PC-3 (cell line): ENCODE measurements around the gene NRIP2. TPM values are rescaled to one million over a fixed set of nuclear protein-coding genes. Genes with fewer than 3 reads are reported as not detected.

ENCODE experiments used
- ATAC-seq: fragments of 200-7000 bp; cut with Tn5 transposase; 2 replicates; pipeline ENCODE4 v1.9.1; 2020; ENCODE audit warnings: mild to moderate bottlenecking, moderate library complexity
- BruUV-seq: library from RNA; stranded (reverse); fragments of 400-500 nt; replicated peaks from 2 replicates; lab custom pipeline; 2021; lab: Mats Ljungman, UMichigan
- CTCF ChIA-PET: fragments of 300-600 bp; sonication (Branson Sonifier 250); formaldehyde crosslinking; loops from one replicate; lab custom pipeline; 2022; ENCODE audit warnings: antibody characterized with exemption; lab: Charles Lee
- POLR2A ChIA-PET: fragments of 300-600 bp; sonication (Branson Sonifier 250); formaldehyde crosslinking; loops from one replicate; lab custom pipeline; 2022; ENCODE audit warnings: antibody characterized with exemption; ENCODE audit not compliant: unreplicated experiment; lab: Charles Lee
- DNase-seq: peaks from one replicate; pipeline ENCODE4 v3.0.0-alpha.2; 2015
- H2AFZ ChIP-seq: fragments of 300-600 bp; sonication (generic); 2 replicates; pipeline ENCODE4 v1.6.0; 2016; ENCODE audit warnings: antibody characterized with exemption, low read length
- H3F3A ChIP-seq: fragments of 300-600 bp; sonication (generic); one replicate; pipeline ENCODE4 v1.6.0; 2017; ENCODE audit warnings: antibody characterized with exemption, low read length, control low read depth, mild to moderate bottlenecking; ENCODE audit not compliant: unreplicated experiment
- H3K27ac ChIP-seq: fragments of 300-600 bp; sonication (generic); 2 replicates; pipeline ENCODE4 v1.5.1; 2016; ENCODE audit warnings: mild to moderate bottlenecking, low read length
- H3K27me3 ChIP-seq: fragments of 300-600 bp; sonication (generic); 2 replicates; pipeline ENCODE4 v1.6.1; 2016; ENCODE audit warnings: low read length, mixed read lengths
- H3K36me3 ChIP-seq: fragments of 300-600 bp; sonication (generic); 2 replicates; pipeline ENCODE4 v1.6.1; 2016; ENCODE audit warnings: low read depth, mixed run types, low read length, mixed read lengths
- H3K4me1 ChIP-seq: fragments of 300-600 bp; sonication (generic); 2 replicates; pipeline ENCODE4 v1.5.1; 2016; ENCODE audit warnings: low read length; ENCODE audit not compliant: insufficient read depth
- H3K4me2 ChIP-seq: fragments of 300-600 bp; sonication (generic); 2 replicates; pipeline ENCODE4 v1.6.0; 2016; ENCODE audit warnings: low read length
- H3K4me3 ChIP-seq: fragments of 300-600 bp; sonication (generic); 2 replicates; pipeline ENCODE4 v1.5.1; 2016; ENCODE audit warnings: mild to moderate bottlenecking, low read length, mixed read lengths
- H3K79me2 ChIP-seq: fragments of 300-600 bp; sonication (generic); 2 replicates; pipeline ENCODE4 v1.6.1; 2017; ENCODE audit warnings: low read length, mixed read lengths
- H3K9ac ChIP-seq: fragments of 300-600 bp; sonication (generic); 2 replicates; pipeline ENCODE4 v1.6.0; 2016; ENCODE audit warnings: mild to moderate bottlenecking, low read length
- H3K9me2 ChIP-seq: fragments of 300-600 bp; sonication (generic); replicated peaks from 2 replicates; pipeline ENCODE4 v1.6.1; 2016; ENCODE audit warnings: mixed run types, low read length, mixed read lengths
- H3K9me3 ChIP-seq: fragments of 300-600 bp; sonication (generic); 2 replicates; pipeline ENCODE4 v1.6.1; 2016; ENCODE audit warnings: low read length, mixed read lengths
- H4K20me1 ChIP-seq: fragments of 300-600 bp; sonication (generic); 2 replicates; pipeline ENCODE4 v1.6.1; 2016; ENCODE audit warnings: low read length, mixed read lengths
- EZH2 ChIP-seq: fragments of 300-600 bp; sonication (generic); IDR thresholded peaks from one replicate; pipeline ENCODE4 v1.6.1; 2017; ENCODE audit warnings: antibody characterized with exemption, mild to moderate bottlenecking, low read length; ENCODE audit not compliant: unreplicated experiment
- EZH2phosphoT487 ChIP-seq: fragments of 300-600 bp; sonication (generic); IDR thresholded peaks from 2 replicates; pipeline ENCODE4 v1.6.1; 2018; ENCODE audit warnings: mild to moderate bottlenecking, antibody characterized with exemption, low read length, borderline replicate concordance
- intact Hi-C: fragments of 100-400 bp; cut with micrococcal nuclease; formaldehyde crosslinking; loops from 2 replicates; pipeline ENCODE4 v1.9.0; 2023
- total RNA-seq: library from RNA; depleted of rRNA; stranded (reverse); fragments of >200 nt; gene quantifications from 2 replicates; pipeline ENCODE4 v1.2.3, GENCODE V29; 2014
- TF ChIP-seq, protein P1 (sequence below): fragments of 300-600 bp; sonication (generic); conservative IDR thresholded peaks from 2 replicates; pipeline ENCODE4 v1.5.1; 2017; ENCODE audit warnings: antibody characterized with exemption, low read depth, mild to moderate bottlenecking, low read length

NRIP2 gene
- total RNA-seq, 1 experiment from 2014 or later: not detected

DNA sequence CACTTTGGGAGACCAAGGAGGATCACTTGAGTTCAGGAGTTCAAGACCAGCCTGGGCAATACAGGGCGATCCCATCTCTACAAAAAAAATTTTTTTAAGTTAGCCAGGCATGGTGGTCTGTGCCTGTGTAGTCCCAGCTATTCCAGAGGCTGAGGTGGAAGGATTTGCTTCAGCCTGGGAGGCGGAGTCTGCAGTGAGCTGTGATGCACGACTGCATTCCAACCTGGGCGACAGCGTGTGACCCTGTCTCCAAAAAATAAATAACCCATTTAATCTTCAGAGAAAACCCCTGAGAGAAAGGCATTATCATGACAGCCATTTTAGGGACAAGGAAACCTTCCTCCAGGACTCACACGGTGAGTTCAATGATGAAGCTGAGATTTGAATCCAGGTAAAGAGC, 43.7 kb downstream of the NRIP2 start:
- peaks cover 6% of the 10 kb centered on the region; the same call in 1 of the 2 replicates for H3K4me1 ChIP-seq
- peaks cover 6% of the 10 kb centered on the region for H3K79me2 ChIP-seq
- no peaks in the 10 kb centered on the region for H3K36me3 ChIP-seq
- H3K4me3 ChIP-seq: no peak overlapping the region
- BruUV-seq: no TSS peak
- no peak overlapping the region for H3K9ac ChIP-seq
- DNase-seq (no peak), ATAC-seq (no peak)
- no peak overlapping the region for H2AFZ ChIP-seq
- H3K27me3 ChIP-seq: no peaks in the 10 kb centered on the region
- no peak for TF ChIP-seq EZH2
- TF ChIP-seq, protein P1, sequence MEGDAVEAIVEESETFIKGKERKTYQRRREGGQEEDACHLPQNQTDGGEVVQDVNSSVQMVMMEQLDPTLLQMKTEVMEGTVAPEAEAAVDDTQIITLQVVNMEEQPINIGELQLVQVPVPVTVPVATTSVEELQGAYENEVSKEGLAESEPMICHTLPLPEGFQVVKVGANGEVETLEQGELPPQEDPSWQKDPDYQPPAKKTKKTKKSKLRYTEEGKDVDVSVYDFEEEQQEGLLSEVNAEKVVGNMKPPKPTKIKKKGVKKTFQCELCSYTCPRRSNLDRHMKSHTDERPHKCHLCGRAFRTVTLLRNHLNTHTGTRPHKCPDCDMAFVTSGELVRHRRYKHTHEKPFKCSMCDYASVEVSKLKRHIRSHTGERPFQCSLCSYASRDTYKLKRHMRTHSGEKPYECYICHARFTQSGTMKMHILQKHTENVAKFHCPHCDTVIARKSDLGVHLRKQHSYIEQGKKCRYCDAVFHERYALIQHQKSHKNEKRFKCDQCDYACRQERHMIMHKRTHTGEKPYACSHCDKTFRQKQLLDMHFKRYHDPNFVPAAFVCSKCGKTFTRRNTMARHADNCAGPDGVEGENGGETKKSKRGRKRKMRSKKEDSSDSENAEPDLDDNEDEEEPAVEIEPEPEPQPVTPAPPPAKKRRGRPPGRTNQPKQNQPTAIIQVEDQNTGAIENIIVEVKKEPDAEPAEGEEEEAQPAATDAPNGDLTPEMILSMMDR: no peak
- no peak for TF ChIP-seq EZH2phosphoT487
- ChIA-PET CTCF (no interaction called here), POLR2A (no interaction called here)
- H3K9me2 ChIP-seq: no peaks in the 10 kb centered on the region
- H3K27ac ChIP-seq: no peak overlapping the region
- no peaks in the 10 kb centered on the region for H3K9me3 ChIP-seq
- intact Hi-C loops: no loop called here
- no peak overlapping the region for H3K4me2 ChIP-seq
- no peaks in the 10 kb centered on the region for H3F3A ChIP-seq
- peaks cover 3% of the 10 kb centered on the region for H4K20me1 ChIP-seq

DNA sequence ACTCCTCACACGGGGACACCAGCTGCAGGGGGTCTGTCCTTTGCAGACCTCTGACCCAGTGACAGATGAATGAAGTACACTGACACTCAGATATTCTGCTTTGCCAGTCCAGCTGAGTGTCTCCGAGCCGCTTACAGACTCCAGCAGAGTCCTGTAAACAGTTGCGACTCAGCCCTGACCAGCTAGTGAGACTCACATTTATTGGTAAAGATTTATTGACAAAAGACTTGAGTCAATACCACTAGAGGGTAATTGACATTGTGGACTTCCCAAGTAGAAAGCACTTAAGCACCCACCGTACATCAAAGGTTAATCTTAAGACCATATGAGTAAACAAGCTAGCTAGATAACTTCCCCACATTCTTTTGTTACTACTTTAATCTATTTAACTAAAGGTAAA, 49.8 kb downstream of the NRIP2 start:
- BruUV-seq: no TSS peak
- intact Hi-C loops: no loop called here
- Histone ChIP-seq H3K9me2 (no peaks in the 10 kb centered on the region), H3K9ac (no peak overlapping the region), H2AFZ (no peak overlapping the region), H3K4me2 (no peak overlapping the region), H3K36me3 (no peaks in the 10 kb centered on the region), H3K4me1 (peaks cover 5% of the 10 kb centered on the region; the same call in 1 of the 2 replicates), H3K9me3 (no peaks in the 10 kb centered on the region), H3K79me2 (no peaks in the 10 kb centered on the region), H3K27ac (no peak overlapping the region), H3F3A (no peaks in the 10 kb centered on the region), H3K27me3 (peaks cover 37% of the 10 kb centered on the region), H4K20me1 (no peaks in the 10 kb centered on the region), H3K4me3 (no peak overlapping the region)
- DNase-seq (peak; percentile 41), ATAC-seq (peak; percentile 66)
- TF ChIP-seq EZH2phosphoT487: no peak
- TF ChIP-seq EZH2: no peak
- TF ChIP-seq, protein P1: no peak
- POLR2A ChIA-PET: no interaction called here
- CTCF ChIA-PET: no interaction called here

GRCh38 chr12:2783936-2784600, 50.8 kb downstream of the NRIP2 start:
- peak; percentile 59 for DNase-seq
- no peaks in the 10 kb centered on the region for H3K79me2 ChIP-seq

More at GRCh38 chr12:2783936-2784600, 50.8 kb downstream of the NRIP2 start:
- Histone ChIP-seq H3K27ac (no peak overlapping the region), H3K4me1 (peaks cover 5% of the 10 kb centered on the region; the same call in 1 of the 2 replicates), H3F3A (no peaks in the 10 kb centered on the region), H3K9me3 (no peaks in the 10 kb centered on the region), H3K4me2 (peak overlapping the region; percentile 71), H4K20me1 (no peaks in the 10 kb centered on the region), H3K36me3 (no peaks in the 10 kb centered on the region), H3K4me3 (peak overlapping the region; percentile 31), H3K9me2 (no peaks in the 10 kb centered on the region), H2AFZ (peak overlapping the region; percentile 70; the same call in 1 of the 2 replicates), H3K9ac (no peak overlapping the region), H3K27me3 (peaks cover 37% of the 10 kb centered on the region)
- ChIA-PET POLR2A (no interaction called here), CTCF (interaction anchor here (1.1 kb wide), 1 partner anchor 44 kb away, joined by 4 read pairs; no protein-coding TSS in a partner anchor)
- intact Hi-C loops: loop anchor here (1.0 kb wide), 1 partner anchor 44 kb away; no protein-coding TSS in a partner anchor
- TF ChIP-seq, protein P1: peak; percentile 88
- TF ChIP-seq EZH2 (no peak), EZH2phosphoT487 (no peak)
- no TSS peak for BruUV-seq
- peak; percentile 93 for ATAC-seq
